Astrocyte of the spinal cord (primary cell): Measurements from ENCODE around the gene AOC1.

Experiments
- DNase-seq: peaks from one replicate; pipeline ENCODE4 v3.0.0; 2011; ENCODE audit warnings: low read depth, low spot score
- H3K4me3 ChIP-seq: 2 replicates; pipeline ENCODE4 v1.5.1; 2011; ENCODE audit warnings: low read depth, mild to moderate bottlenecking, low read length, moderate library complexity
- in situ Hi-C: cut with HindIII; loops from 2 replicates; pipeline ENCODE4 v1.10.0; 2017; ENCODE audit warnings: low sequenced_read_pairs
- TF ChIP-seq, protein P1 (sequence below): IDR thresholded peaks from 2 replicates; pipeline ENCODE4 v1.5.1; 2012; ENCODE audit warnings: low read depth, mild to moderate bottlenecking, low read length, inconsistent platforms

The AOC1 gene

DNA sequence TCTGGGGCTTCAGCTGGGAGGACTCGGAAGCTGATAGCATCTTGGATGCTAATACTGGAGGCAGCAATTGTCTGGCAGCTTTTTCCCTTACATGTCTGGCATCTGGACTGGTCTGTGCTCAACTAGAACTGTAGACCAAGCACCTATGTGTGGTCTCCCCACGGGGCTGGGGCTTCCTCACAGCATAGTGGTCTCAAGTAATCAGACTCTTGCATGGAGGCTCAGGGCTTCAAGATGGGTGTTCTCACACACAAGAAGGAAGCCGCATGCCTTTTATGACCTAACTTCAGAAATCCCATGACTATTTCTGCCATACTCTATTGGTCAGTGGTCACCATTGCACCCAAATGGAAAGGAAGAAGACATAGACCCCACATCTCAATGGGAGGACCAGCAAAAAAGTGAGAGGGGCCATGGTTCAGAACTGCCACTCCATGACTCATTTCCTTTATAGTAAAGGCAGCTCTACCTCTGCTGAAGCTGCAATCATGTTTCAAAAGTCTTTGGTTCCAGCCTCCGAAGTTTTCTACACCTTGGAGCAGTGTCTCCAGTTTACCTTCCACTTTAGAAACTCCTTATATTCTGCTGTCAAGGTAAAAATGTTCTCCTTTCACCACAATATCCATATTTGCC is 14.7 kb downstream of the AOC1 start:
- in situ Hi-C loops: no loop called here
- TF ChIP-seq, protein P1, sequence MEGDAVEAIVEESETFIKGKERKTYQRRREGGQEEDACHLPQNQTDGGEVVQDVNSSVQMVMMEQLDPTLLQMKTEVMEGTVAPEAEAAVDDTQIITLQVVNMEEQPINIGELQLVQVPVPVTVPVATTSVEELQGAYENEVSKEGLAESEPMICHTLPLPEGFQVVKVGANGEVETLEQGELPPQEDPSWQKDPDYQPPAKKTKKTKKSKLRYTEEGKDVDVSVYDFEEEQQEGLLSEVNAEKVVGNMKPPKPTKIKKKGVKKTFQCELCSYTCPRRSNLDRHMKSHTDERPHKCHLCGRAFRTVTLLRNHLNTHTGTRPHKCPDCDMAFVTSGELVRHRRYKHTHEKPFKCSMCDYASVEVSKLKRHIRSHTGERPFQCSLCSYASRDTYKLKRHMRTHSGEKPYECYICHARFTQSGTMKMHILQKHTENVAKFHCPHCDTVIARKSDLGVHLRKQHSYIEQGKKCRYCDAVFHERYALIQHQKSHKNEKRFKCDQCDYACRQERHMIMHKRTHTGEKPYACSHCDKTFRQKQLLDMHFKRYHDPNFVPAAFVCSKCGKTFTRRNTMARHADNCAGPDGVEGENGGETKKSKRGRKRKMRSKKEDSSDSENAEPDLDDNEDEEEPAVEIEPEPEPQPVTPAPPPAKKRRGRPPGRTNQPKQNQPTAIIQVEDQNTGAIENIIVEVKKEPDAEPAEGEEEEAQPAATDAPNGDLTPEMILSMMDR: no peak
- DNase-seq: no peak
- H3K4me3 ChIP-seq: no peak overlapping the region

DNA sequence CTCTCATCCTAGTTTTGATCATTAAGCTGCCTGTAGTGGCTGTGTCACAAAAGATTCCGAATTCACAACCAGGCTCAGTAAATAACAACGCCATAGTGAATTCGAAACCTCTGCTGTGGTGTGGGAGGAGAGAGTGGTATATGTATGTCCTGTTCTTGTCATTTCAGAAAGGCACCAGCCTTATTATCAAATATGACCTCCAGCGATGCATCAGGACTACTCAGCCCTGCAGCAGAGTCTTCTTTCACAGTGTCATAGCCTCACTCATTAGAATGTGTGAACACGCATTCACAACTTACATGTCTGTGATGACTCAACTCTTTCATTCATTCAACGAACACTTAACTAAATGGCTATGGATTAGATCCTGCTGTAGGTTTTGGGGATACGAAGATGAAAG is 15.3 kb downstream of the AOC1 start:
- DNase-seq: no peak
- TF ChIP-seq, protein P1: no peak
- no peak overlapping the region for H3K4me3 ChIP-seq
- in situ Hi-C loops: no loop called here

DNA sequence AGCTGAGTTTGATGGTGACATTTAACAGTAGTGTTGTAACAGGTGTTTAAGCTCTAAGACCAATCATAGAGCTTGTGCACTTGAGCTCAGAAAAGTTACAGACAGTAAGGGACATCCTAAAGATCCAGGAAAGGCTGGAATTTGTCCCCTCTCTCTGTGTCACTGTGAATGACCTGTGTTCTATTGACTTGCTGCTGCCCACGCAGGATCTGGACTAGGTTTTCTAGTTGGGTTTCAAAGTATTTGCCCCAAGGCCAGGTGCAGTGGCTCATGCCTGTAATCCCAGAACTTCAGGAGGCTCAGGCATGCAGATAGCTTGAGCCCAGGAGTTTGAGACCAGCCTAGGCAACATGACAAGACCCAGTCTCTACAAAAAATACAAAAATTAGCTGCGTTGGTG is 17.1 kb downstream of the AOC1 start:
- in situ Hi-C loops: no loop called here
- DNase-seq: no peak
- TF ChIP-seq, protein P1: no peak
- H3K4me3 ChIP-seq: no peak overlapping the region

DNA sequence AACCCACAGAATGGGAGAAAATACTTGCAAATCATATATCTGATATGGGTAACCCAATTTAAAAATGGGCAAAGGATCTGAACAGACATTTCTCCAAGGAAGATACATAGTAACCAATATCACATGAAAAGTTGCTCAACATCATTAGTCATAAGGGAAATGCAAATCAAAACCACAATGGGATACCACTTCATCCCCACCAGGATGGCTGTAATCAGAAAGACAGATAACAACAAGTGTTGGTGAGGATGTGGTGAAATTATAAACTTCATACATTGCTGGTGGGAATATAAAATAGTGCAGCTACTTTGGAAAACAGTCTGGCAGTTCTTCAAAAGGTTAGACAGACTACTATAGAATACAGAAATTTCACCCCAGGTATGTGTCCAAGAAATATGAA is 19.3 kb downstream of the AOC1 start:
- in situ Hi-C loops: no loop called here
- TF ChIP-seq, protein P1: no peak
- no peak for DNase-seq
- H3K4me3 ChIP-seq: no peak overlapping the region

DNA sequence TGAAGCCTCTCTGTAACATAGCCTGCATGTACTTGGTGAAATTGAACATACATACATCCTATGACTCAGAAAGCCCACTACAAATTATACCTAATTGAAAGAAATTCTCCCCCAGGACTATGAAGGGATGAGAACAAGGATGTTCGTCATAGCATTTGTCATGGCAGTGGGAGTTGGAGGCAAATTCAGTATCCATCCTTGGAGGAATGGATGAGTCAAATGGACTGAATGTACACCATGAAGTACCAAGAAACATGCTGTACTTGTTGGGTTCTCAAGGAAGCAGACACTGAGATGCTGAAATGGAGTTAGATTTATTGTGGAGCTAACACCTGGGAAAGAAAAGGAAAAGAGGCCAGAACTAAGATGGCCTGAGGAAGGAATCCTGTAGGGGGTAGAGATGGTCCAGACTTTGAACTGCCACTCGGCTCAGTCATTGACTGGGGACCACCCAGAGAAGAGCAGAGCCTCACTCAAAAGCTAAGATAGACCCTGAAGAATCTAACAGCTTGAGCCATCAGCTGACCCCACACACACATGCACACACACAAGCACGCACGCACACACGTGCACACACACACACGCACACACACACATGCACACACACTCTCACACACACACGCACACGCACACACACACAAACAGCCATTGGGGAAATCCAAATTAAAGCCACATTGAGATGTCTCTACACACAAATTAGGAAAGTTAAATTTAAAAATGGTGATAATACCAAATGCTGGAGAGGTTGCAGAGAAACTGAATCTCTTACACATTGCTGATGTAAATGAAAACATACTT is 22.3 kb downstream of the AOC1 start:
- H3K4me3 ChIP-seq: no peak overlapping the region
- TF ChIP-seq, protein P1: no peak
- in situ Hi-C loops: no loop called here
- no peak for DNase-seq

DNA sequence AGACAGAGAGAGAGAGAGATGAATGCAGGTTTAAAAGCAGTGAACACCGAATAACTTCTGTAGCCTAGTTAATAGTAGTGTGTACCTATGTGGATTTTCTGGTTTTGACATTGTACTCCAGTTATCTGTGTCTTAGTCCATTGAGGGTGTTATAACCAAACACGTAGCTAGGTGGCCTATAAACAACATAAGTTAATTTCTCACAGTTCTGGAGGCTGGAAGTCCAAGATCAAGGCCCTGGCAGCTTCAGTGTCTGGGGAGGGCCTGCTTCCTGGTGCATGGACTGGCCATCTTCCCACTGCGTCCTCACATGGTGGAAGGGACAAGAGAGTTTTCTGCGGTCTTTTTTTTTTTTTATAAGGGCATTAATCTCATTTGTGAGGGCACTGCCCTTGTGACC is 23.5 kb downstream of the AOC1 start:
- no peak for DNase-seq
- TF ChIP-seq, protein P1: no peak
- no peak overlapping the region for H3K4me3 ChIP-seq
- in situ Hi-C loops: no loop called here
